SK-N-SH (cell line): Measurements from ENCODE around the gene SSBP2.

Experiments used
- CHD2 ChIP-seq: fragments of 150-350 bp; IDR thresholded peaks from 2 replicates; pipeline ENCODE4 v1.6.1; 2018; ENCODE audit warnings: low read length; ENCODE audit not compliant: partially characterized antibody
- CTCF ChIP-seq: fragments of 200-600 bp; sonication (generic); IDR thresholded peaks from 2 replicates; pipeline ENCODE4 v1.6.1; 2017; ENCODE audit warnings: antibody characterized with exemption, mild to moderate bottlenecking, moderate library complexity
- ELF1 ChIP-seq: IDR thresholded peaks from 2 replicates; pipeline ENCODE4 v1.4.0; 2012
- EP300 ChIP-seq, 2 experiments: IDR thresholded peaks; 2 replicates each; pipeline versions ENCODE4 v1.4.0 to v1.6.1; 2012; ENCODE audit warnings: borderline replicate concordance in 1 of 2, low read depth in 1 of 2, low read length in 1 of 2
- EZH2phosphoT487 ChIP-seq: fragments of 200-600 bp; sonication (generic); IDR thresholded peaks from 2 replicates; pipeline ENCODE4 v1.6.1; 2017; ENCODE audit warnings: low read depth, mixed run types, mild to moderate bottlenecking, antibody characterized with exemption, moderate library complexity, borderline replicate concordance
- JUND ChIP-seq: IDR thresholded peaks from 2 replicates; pipeline ENCODE4 v1.4.0; 2012
- MXI1 ChIP-seq: IDR thresholded peaks from 2 replicates; pipeline ENCODE4 v1.6.1; 2012; ENCODE audit warnings: mild to moderate bottlenecking, low read depth, low read length, improper control_type of control experiment
- POLR2AphosphoS5 ChIP-seq: IDR thresholded peaks from 2 replicates; pipeline ENCODE4 v1.6.1; 2012; ENCODE audit warnings: low read depth, low read length
- RAD21 ChIP-seq: IDR thresholded peaks from 2 replicates; pipeline ENCODE4 v1.6.1; 2012; ENCODE audit warnings: mild to moderate bottlenecking, low read length
- RFX5 ChIP-seq: IDR thresholded peaks from 2 replicates; pipeline ENCODE4 v1.6.1; 2012; ENCODE audit warnings: mild to moderate bottlenecking, improper control_type of control experiment, low read length
- SIN3A ChIP-seq: IDR thresholded peaks from 2 replicates; pipeline ENCODE4 v1.6.1; 2012; ENCODE audit warnings: low read depth, mild to moderate bottlenecking, low read length, moderate library complexity, borderline replicate concordance
- TAF1 ChIP-seq: IDR thresholded peaks from 2 replicates; pipeline ENCODE4 v1.6.1; 2012; ENCODE audit warnings: low read depth, mild to moderate bottlenecking, low read length, moderate library complexity, borderline replicate concordance
- USF2 ChIP-seq: fragments of 150-350 bp; IDR thresholded peaks from 2 replicates; pipeline ENCODE4 v1.6.1; 2017; ENCODE audit warnings: antibody characterized with exemption, low read length, low read depth, borderline replicate concordance

GRCh38 chr5:81767097-81767496, 16.2 kb upstream of the SSBP2 start:
- TF ChIP-seq CTCF (no peak), SIN3A (no peak), ELF1 (no peak), RAD21 (no peak), POLR2AphosphoS5 (no peak), MXI1 (no peak), CHD2 (no peak), TAF1 (no peak), RFX5 (no peak), EP300 (IDR thresholded peaks at IDR 0.05; ENCODE audit: borderline replicate concordance in 1 of 2, low read depth in 1 of 2, low read length in 1 of 2) (no peak), EZH2phosphoT487 (no peak), JUND (no peak), USF2 (no peak)
